Activated T-helper 1 cell treated with anti-CD3 and anti-CD28 coated beads, Interleukin-12 subunit alpha, Interleukin-12 subunit beta, Interleukin-2, Interleukin-4 antibody, amounts not matched to agents 30 ng/mL and 10 ng/mL and 1 ng/mL, durations not matched to agents 14 hours and 24 hours and 36 hours (primary cell): ENCODE results near the gene CITED2. TPM values are rescaled to one million over a fixed set of nuclear protein-coding genes. Genes with fewer than 3 reads are reported as not detected.
"Not testable (repeated sequence)": the region's sequence is repeated elsewhere in the genome, so short reads cannot be mapped to it uniquely, and the experiment has no call there.

Experiments used
- DNase-seq: peaks from one replicate; pipeline ENCODE4 v3.0.0; 2021; ENCODE audit warnings: low spot score
- H3K27ac Mint-ChIP-seq: one replicate; pipeline ENCODE4 v1.8.0; 2021; ENCODE audit warnings: mild to moderate bottlenecking, mixed read lengths
- H3K27me3 Mint-ChIP-seq: one replicate; pipeline ENCODE4 v1.8.0; 2022; ENCODE audit warnings: mild to moderate bottlenecking, moderate library complexity, mixed read lengths; ENCODE audit not compliant: insufficient read depth
- H3K36me3 Mint-ChIP-seq: one replicate; pipeline ENCODE4 v1.8.0; 2021; ENCODE audit warnings: low read depth, mixed read lengths
- H3K4me1 Mint-ChIP-seq: one replicate; pipeline ENCODE4 v1.8.0; 2021; ENCODE audit warnings: low read depth, mixed read lengths
- H3K4me3 Mint-ChIP-seq: one replicate; pipeline ENCODE4 v1.8.0; 2021; ENCODE audit warnings: mild to moderate bottlenecking, moderate library complexity, mixed read lengths
- H3K9me3 Mint-ChIP-seq: one replicate; pipeline ENCODE4 v1.8.0; 2021; ENCODE audit warnings: mixed read lengths
- intact Hi-C: fragments of 100-400 bp; cut with micrococcal nuclease; formaldehyde crosslinking; loops from one replicate; pipeline ENCODE4 v1.15.1; 2024
- total RNA-seq: library from RNA; stranded (reverse); gene quantifications from 2 replicates; pipeline ENCODE4 v1.2.3, GENCODE V29; 2022

CITED2 gene
- total RNA-seq, 1 donor from 2014 or later, result 73.7 TPM

GRCh38 chr6:139369568-139370282, 4.7 kb downstream of the CITED2 start:
- peaks cover 2% of the 10 kb centered on the region for H3K27me3 Mint-ChIP-seq
- no peak overlapping the region for H3K27ac Mint-ChIP-seq
- no peaks in the 10 kb centered on the region for H3K9me3 Mint-ChIP-seq
- no peak overlapping the region for H3K4me3 Mint-ChIP-seq
- intact Hi-C loops, result loop anchor here (2.0 to 10.0 kb wide), 6 partner anchors 528 to 1551 kb away; no protein-coding TSS in a partner anchor
- peaks cover 14% of the 10 kb centered on the region for H3K36me3 Mint-ChIP-seq
- no peak for DNase-seq
- peaks cover 36% of the 10 kb centered on the region for H3K4me1 Mint-ChIP-seq

DNA sequence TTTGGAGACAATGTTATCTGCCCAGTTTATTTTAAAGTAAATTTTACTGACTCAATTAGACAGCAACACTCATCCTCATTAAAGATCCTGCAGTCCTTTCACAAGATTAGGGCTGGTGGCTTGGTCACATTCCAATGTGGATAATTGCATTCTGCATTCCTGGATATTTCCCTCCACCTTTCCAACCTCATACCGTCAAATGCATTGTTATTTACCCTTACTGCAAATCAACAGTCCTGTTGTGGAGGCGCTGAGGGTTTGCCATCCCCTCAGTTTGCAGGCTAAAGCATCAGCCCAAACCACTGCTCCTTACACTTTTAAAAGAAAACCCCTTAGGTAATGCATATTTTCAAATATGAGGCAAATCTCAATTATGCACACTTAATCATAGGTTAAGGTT, 5.4 kb downstream of the CITED2 start:
- H3K36me3 Mint-ChIP-seq, result peaks cover 11% of the 10 kb centered on the region
- no peak overlapping the region for H3K4me3 Mint-ChIP-seq
- peaks cover 2% of the 10 kb centered on the region for H3K27me3 Mint-ChIP-seq
- no peak overlapping the region for H3K27ac Mint-ChIP-seq
- peaks cover 43% of the 10 kb centered on the region for H3K4me1 Mint-ChIP-seq
- intact Hi-C loops, result loop anchor here (2.0 to 10.0 kb wide), 2 partner anchors 674 to 1552 kb away; no protein-coding TSS in a partner anchor
- no peak for DNase-seq
- H3K9me3 Mint-ChIP-seq, result no peaks in the 10 kb centered on the region

DNA sequence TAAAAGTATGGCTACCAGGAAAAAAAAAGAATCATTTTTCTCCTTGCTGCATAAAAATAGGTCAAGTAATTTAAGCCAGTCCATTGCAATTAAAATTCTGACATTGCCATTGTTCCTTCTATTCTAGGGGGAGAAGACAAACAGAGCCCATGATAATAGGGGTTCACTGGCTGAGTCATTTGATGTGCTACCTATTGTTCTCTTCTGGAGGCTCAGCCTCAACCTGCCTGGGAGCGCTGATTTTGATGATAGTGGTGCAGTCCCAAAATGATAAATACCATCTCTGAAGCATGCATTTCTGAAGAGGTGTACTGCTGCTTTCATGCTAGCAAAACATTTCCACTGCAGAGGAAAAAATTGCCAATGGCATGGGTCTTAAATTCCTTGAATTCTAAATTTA, 5.8 kb downstream of the CITED2 start:
- Mint-ChIP-seq H3K36me3 (peaks cover 11% of the 10 kb centered on the region), H3K27ac (no peak overlapping the region), H3K4me3 (no peak overlapping the region), H3K27me3 (peaks cover 4% of the 10 kb centered on the region), H3K4me1 (peaks cover 47% of the 10 kb centered on the region), H3K9me3 (no peaks in the 10 kb centered on the region)
- no peak for DNase-seq
- intact Hi-C loops, result loop anchor here (2.0 to 10.0 kb wide), 2 partner anchors 674 to 1552 kb away; no protein-coding TSS in a partner anchor

DNA sequence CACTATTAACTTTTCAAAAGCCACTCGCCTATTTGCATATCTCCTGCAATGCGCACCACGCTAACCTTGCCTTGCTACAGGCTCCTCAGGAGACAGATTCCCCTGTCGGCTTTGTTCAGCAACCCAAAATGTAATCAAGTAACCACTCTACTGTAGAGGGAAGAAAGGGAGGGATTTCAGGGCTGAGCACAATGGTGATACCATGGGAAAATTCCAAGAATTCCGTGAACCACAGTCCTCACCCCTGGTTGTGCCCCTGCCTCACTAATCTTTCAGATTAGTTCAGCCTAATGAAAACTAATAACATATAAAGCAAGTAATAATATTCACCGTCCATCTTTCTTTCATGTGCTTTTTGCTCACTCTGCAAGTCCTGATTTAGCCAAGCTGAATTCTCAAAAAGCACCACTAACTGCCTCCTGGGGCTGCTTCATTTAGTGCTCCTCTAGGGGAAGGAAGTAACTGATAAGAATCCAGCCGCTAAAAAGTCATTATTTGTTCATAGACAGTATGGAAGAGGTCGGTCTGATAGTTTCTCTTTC, 6.6 kb downstream of the CITED2 start:
- H3K4me3 Mint-ChIP-seq, result no peak overlapping the region

DNA sequence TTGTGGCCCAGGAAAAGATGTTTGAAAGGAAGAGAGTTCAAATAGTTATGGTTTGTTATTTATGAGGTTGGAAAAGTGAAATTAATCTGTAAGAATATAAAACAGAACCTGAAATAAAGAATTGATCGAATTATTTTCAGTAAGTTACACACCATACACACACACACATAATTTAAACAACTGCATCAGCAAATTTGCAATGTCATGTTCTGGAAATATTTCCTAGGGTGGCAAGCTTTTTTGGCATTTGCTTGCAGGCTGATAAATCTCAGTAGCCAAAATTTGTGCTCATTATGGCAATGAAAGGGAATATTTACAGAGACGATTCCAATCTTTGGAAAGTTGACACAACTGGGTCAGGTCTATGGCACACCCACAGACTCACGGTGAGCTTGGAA, 9.5 kb downstream of the CITED2 start:
- Mint-ChIP-seq H3K9me3 (no peaks in the 10 kb centered on the region), H3K4me1 (peaks cover 53% of the 10 kb centered on the region), H3K36me3 (no peaks in the 10 kb centered on the region), H3K4me3 (no peak overlapping the region), H3K27ac (no peak overlapping the region), H3K27me3 (peaks cover 4% of the 10 kb centered on the region)
- DNase-seq, result no peak
- intact Hi-C loops, result loop anchor here (1.0 to 10.0 kb wide), 10 partner anchors 44 to 777 kb away; partner anchors contain the start of genes ABRACL and REPS1

More for the DNA sequence above, 6.6 kb downstream of the CITED2 start:
- Mint-ChIP-seq H3K27me3 (peaks cover 4% of the 10 kb centered on the region), H3K27ac (no peak overlapping the region), H3K9me3 (no peaks in the 10 kb centered on the region), H3K36me3 (peaks cover 11% of the 10 kb centered on the region), H3K4me1 (peaks cover 55% of the 10 kb centered on the region)
- DNase-seq, result no peak
- intact Hi-C loops, result loop anchor here (2.0 to 10.0 kb wide), 2 partner anchors 673 to 1553 kb away; no protein-coding TSS in a partner anchor

GRCh38 chr6:139364302-139364981, 10.0 kb downstream of the CITED2 start:
- Mint-ChIP-seq H3K4me3 (no peak overlapping the region), H3K9me3 (no peaks in the 10 kb centered on the region), H3K27me3 (peaks cover 4% of the 10 kb centered on the region), H3K4me1 (peaks cover 47% of the 10 kb centered on the region), H3K36me3 (no peaks in the 10 kb centered on the region), H3K27ac (no peak overlapping the region)
- DNase-seq, result no peak
- intact Hi-C loops, result loop anchor here (1.0 to 10.0 kb wide), 10 partner anchors 44 to 776 kb away; partner anchors contain the start of genes ABRACL and REPS1

DNA sequence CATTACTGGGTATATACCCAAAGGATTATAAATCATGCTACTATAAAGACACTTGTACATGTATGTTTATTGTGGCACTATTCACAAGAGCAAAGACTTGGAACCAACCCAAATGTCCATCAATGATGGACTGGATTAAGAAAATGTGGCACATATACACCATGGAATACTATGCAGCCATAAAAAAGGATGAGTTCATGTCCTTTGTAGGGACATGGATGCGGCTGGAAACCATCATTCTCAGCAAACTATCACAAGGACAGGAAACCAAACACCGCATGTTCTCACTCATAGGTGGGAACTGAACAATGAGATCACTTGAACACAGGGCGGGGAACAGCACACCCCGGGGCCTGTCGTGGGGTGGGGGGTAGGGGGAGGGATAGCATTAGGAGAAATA, 10.7 kb downstream of the CITED2 start:
- intact Hi-C loops, result loop anchor here (1.0 to 10.0 kb wide), 10 partner anchors 43 to 775 kb away; partner anchors contain the start of genes ABRACL and REPS1
- not testable (repeated sequence) for DNase-seq, H3K27me3 Mint-ChIP-seq, H3K36me3 Mint-ChIP-seq, H3K4me3 Mint-ChIP-seq, H3K9me3 Mint-ChIP-seq
- H3K27ac Mint-ChIP-seq, result peak overlapping the region; percentile 35
- H3K4me1 Mint-ChIP-seq, result peaks cover 47% of the 10 kb centered on the region

GRCh38 chr6:139363123-139363522, 11.3 kb downstream of the CITED2 start:
- intact Hi-C loops, result loop anchor here (5.0 to 10.0 kb wide), 2 partner anchors 186 to 668 kb away; no protein-coding TSS in a partner anchor
- H3K4me1 Mint-ChIP-seq, result peaks cover 46% of the 10 kb centered on the region
- not testable (repeated sequence) for H3K9me3 Mint-ChIP-seq, H3K4me3 Mint-ChIP-seq, H3K27me3 Mint-ChIP-seq, DNase-seq, H3K27ac Mint-ChIP-seq, H3K36me3 Mint-ChIP-seq

- H3K4me3 Mint-ChIP-seq, result no peak overlapping the region
- intact Hi-C loops, result loop anchor here (5.0 to 10.0 kb wide), 2 partner anchors 184 to 666 kb away; no protein-coding TSS in a partner anchor
- DNase-seq, result no peak
- peaks cover 2% of the 10 kb centered on the region for H3K27me3 Mint-ChIP-seq
- H3K36me3 Mint-ChIP-seq, result no peaks in the 10 kb centered on the region
- H3K9me3 Mint-ChIP-seq, result peaks cover 4% of the 10 kb centered on the region
- peaks cover 36% of the 10 kb centered on the region for H3K4me1 Mint-ChIP-seq
- H3K27ac Mint-ChIP-seq, result no peak overlapping the region
Observed at GRCh38 chr6:139361211-139361610, 13.2 kb downstream of the CITED2 start.

DNA sequence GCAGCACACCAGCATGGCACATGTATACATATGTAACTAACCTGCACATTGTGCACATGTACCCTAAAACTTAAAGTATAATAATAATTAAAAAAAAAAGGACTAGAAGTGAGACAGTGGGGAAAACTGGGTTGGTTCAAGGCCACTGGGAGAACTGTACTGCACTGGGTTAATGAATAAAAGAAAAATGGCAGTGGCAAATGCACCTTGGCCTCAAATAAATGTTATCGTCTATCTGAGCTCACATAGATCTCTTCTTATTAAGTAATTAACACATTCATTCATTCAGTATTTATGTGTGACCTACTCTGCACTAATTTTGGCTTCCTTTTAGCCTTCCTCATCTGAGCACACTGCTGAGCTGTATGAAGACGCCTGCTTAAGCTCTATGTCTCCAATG, 17.5 kb downstream of the CITED2 start:
- Mint-ChIP-seq H3K27ac (no peak overlapping the region), H3K9me3 (peaks cover 10% of the 10 kb centered on the region), H3K27me3 (no peaks in the 10 kb centered on the region), H3K4me3 (no peak overlapping the region), H3K4me1 (peaks cover 21% of the 10 kb centered on the region), H3K36me3 (peaks cover 4% of the 10 kb centered on the region)
- intact Hi-C loops, result no loop called here
- DNase-seq, result no peak

DNA sequence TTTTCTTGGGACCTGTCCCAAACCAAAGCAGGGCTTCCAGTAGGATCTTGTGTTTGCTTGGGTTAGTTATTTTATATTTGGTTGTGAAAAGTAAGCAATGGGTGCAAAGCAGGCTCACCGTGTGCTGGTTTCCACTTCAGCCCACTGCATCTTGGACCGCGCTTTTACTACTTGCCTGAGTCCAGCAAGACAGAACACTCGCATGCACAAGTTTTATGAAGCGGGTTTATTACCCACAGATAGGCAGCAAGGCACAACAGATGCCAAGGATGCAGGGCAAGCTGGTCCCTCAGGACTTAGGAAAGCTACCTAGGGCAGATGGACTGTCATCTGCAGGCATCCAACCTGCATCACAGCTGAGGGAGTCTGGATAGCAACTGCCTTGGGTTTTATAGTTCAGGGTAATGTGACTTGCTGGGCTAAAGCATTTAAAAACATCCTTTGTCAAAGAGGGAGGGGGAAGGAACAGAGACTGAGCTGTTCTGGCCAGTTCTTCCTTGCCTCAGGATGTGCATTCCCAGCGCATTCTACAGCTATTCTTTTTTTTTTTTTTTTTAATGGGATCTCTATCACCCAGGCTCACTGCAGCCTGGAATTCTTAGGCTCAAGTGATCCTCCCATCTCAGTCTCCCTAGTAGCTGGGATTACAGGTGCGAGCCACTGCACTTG, 18.5 kb downstream of the CITED2 start:
- H3K4me3 Mint-ChIP-seq, result no peak overlapping the region
- H3K36me3 Mint-ChIP-seq, result peaks cover 4% of the 10 kb centered on the region
- H3K9me3 Mint-ChIP-seq, result peaks cover 10% of the 10 kb centered on the region
- H3K4me1 Mint-ChIP-seq, result peaks cover 14% of the 10 kb centered on the region
- intact Hi-C loops, result loop anchor here (1.0 kb wide), 1 partner anchor 48 kb away; no protein-coding TSS in a partner anchor
- H3K27ac Mint-ChIP-seq, result no peak overlapping the region
- H3K27me3 Mint-ChIP-seq, result no peaks in the 10 kb centered on the region
- no peak for DNase-seq

- intact Hi-C loops, result loop anchor here (1.0 kb wide), 1 partner anchor 47 kb away; no protein-coding TSS in a partner anchor
- Mint-ChIP-seq H3K27me3 (no peaks in the 10 kb centered on the region), H3K4me1 (peaks cover 11% of the 10 kb centered on the region), H3K36me3 (peaks cover 4% of the 10 kb centered on the region), H3K9me3 (peaks cover 10% of the 10 kb centered on the region), H3K4me3 (no peak overlapping the region), H3K27ac (peak overlapping the region; percentile 6)
- no peak for DNase-seq
Observed at GRCh38 chr6:139355172-139355571, 19.3 kb downstream of the CITED2 start.
